ENCODE data around the gene AGPAT3.

The AGPAT3 gene

GRCh38 chr21:43925609-43926008 is 60.6 kb downstream of the AGPAT3 start:
- no peak for DNase-seq

GRCh38 chr21:43926196-43926595 is 61.2 kb downstream of the AGPAT3 start:
- no peak for DNase-seq

GRCh38 chr21:43927591-43928221 is 62.7 kb downstream of the AGPAT3 start:
- no peak for DNase-seq

GRCh38 chr21:43928222-43929125 is 63.5 kb downstream of the AGPAT3 start:
- DNase-seq = no peak

- DNase-seq = no peak
These were observed 64.4 kb downstream of the AGPAT3 start for GRCh38 chr21:43929217-43929971.

- no peak for DNase-seq
These were observed 65.2 kb downstream of the AGPAT3 start for GRCh38 chr21:43930074-43930847.

- no peak for DNase-seq
These were observed 65.9 kb downstream of the AGPAT3 start for GRCh38 chr21:43930848-43931375.

- DNase-seq = no peak
These were observed 66.5 kb downstream of the AGPAT3 start for GRCh38 chr21:43931489-43931888.

GRCh38 chr21:43932005-43932404 is 67.0 kb downstream of the AGPAT3 start:
- DNase-seq = no peak

GRCh38 chr21:43933199-43933598 is 68.2 kb downstream of the AGPAT3 start:
- DNase-seq = no peak

- no peak for DNase-seq
These were observed 68.7 kb downstream of the AGPAT3 start for GRCh38 chr21:43933680-43934079.

GRCh38 chr21:43934116-43934515 is 69.1 kb downstream of the AGPAT3 start:
- DNase-seq = no peak

GRCh38 chr21:43934716-43935705 is 70.0 kb downstream of the AGPAT3 start:
- no peak for DNase-seq

GRCh38 chr21:43935711-43936110 is 70.7 kb downstream of the AGPAT3 start:
- no peak for DNase-seq

GRCh38 chr21:43936247-43936967 is 71.4 kb downstream of the AGPAT3 start:
- DNase-seq = no peak

GRCh38 chr21:43937051-43937832 is 72.2 kb downstream of the AGPAT3 start:
- DNase-seq = no peak

GRCh38 chr21:43937891-43938309 is 72.9 kb downstream of the AGPAT3 start:
- DNase-seq = no peak

- DNase-seq = peak; percentile 84
These were observed 73.9 kb downstream of the AGPAT3 start for GRCh38 chr21:43938751-43939442.
